Ovary (tissue), 9 donors: ENCODE measurements around the gene ERCC3. TPM values are rescaled to one million over a fixed set of nuclear protein-coding genes. Genes with fewer than 3 reads are reported as not detected.
"Not testable (repeated sequence)": the region's sequence is repeated elsewhere in the genome, so short reads cannot be mapped to it uniquely, and the experiment has no call there.

Experiments
- DNase-seq, 5 donors: peaks; one replicate each; pipeline ENCODE4 v3.0.0-alpha.2; 2019 to 2020
- H3K27ac ChIP-seq, 2 donors: fragments of 200-600 bp; one replicate each; pipeline versions ENCODE4 v1.5.1 to v1.8.0; 2019 to 2022
- H3K27me3 ChIP-seq: fragments of 200-600 bp; one replicate; pipeline ENCODE4 v1.8.0; 2022
- H3K36me3 ChIP-seq: fragments of 200-600 bp; sonication (generic); one replicate; pipeline ENCODE4 v1.5.1; 2019
- H3K4me1 ChIP-seq: one replicate; pipeline ENCODE4 v1.8.1; 2013; ENCODE audit warnings: mild to moderate bottlenecking, moderate library complexity; ENCODE audit not compliant: insufficient read depth
- H3K4me3 ChIP-seq: fragments of 200-600 bp; sonication (generic); one replicate; pipeline ENCODE4 v1.5.1; 2017
- H3K9me3 ChIP-seq, 2 donors: fragments of 200-600 bp in 1 of 2; sonication (generic) in 1 of 2; one replicate each; pipeline versions ENCODE4 v1.5.1 to v1.8.1; 2013 to 2019; ENCODE audit warnings: mild to moderate bottlenecking in 1 of 2, moderate library complexity in 1 of 2
- CTCF ChIP-seq, 3 donors: fragments of 450-650 bp in 2 of 3; fragments of 200-600 bp in 1 of 3; IDR thresholded peaks; one replicate each; pipeline versions ENCODE4 v1.5.1 to v1.8.0; 2016 to 2022; ENCODE audit warnings: antibody characterized with exemption in 3 of 3, mild to moderate bottlenecking in 1 of 3
- EP300 ChIP-seq: sonication (generic); formaldehyde crosslinking; IDR thresholded peaks from one replicate; pipeline ENCODE4 v1.6.1; 2017; ENCODE audit warnings: antibody characterized with exemption
- POLR2A ChIP-seq: fragments of 450-650 bp; IDR thresholded peaks from one replicate; pipeline ENCODE4 v1.6.1; 2017; ENCODE audit warnings: antibody characterized with exemption, mild to moderate bottlenecking, moderate library complexity
- WGBS, 3 donors: extraction: QIAGEN DNeasy Blood & Tissue Kit in 1 of 3; methylation state at CpG; one replicate each; pipeline versions ENCODE4 v1.1.5 to v1.1.7; 2013 to 2017; 5-methylcytosine and 5-hydroxymethylcytosine counted together
- intact Hi-C, 4 donors: fragments of 100-400 bp; cut with DNase I; formaldehyde crosslinking; loops; one replicate each; pipeline versions ENCODE4 v1.11.0 to v1.15.1; 2022 to 2023
- polyA plus RNA-seq, 2 donors: library from polyadenylated mRNA; stranded (reverse); fragments of 200-250 nt in 1 of 2; fragments of 350-450 nt in 1 of 2; fragmentation: Illumina TruSeq in 1 of 2; extraction: RNeasy Lipid Tissue Mini Kit (QIAGEN cat#74804) in 1 of 2; gene quantifications; one replicate each; pipeline ENCODE4 v1.2.3, GENCODE V29; 2013 to 2014
- total RNA-seq, 7 donors: library from RNA; depleted of rRNA in 2 of 7; stranded (reverse); fragments of >200 nt in 2 of 7; fragmentation: NEBNext Ultra II Directional in 3 of 7; extraction: Animal tissue kit (Norgen Biotek cat#: 25700) in 3 of 7; gene quantifications; one replicate each; pipeline versions ENCODE4 v1.1.0 to v1.2.4, GENCODE V29; 2016 to 2023
- donor health status: DM: no; HTN: no; CAD: no; lungs with moderate emphysema.
- donor health status: DM: no; HTN: no; CAD: no.
- donor health status: Bipolar disorder and iron deficiency.
- donor health status: DM: yes; HTN: yes; CAD: no.
- donor health status: DM: no; HTN: no; CAD: no.
- donor health status: DM: yes; HTN: yes; CAD: no.

Gene ERCC3
- total and polyA plus RNA-seq, 9 donors = 26.8 to 56.9 (median 35.1) TPM

- Histone ChIP-seq H3K4me1 (peaks cover 2% of the 10 kb centered on the region), H3K27ac (no peak overlapping the region), H3K36me3 (no peaks in the 10 kb centered on the region), H3K27me3 (no peaks in the 10 kb centered on the region), H3K4me3 (no peak overlapping the region), H3K9me3 (no peaks in the 10 kb centered on the region)
- intact Hi-C loops = no loop called here
- no peak for TF ChIP-seq CTCF (IDR thresholded peaks at IDR 0.05)
- no peak for TF ChIP-seq POLR2A
- no peak for TF ChIP-seq EP300
- DNase-seq = no peak
- 52 to 63% (median 55%) methylated on average over 12 of the region's 12 CpGs for WGBS, 3 donors
Measured at GRCh38 chr2:127225186-127225960, 68.6 kb downstream of the ERCC3 start.

GRCh38 chr2:127224135-127224534 is 69.8 kb downstream of the ERCC3 start:
- H3K4me3 ChIP-seq, intact Hi-C loops, H3K27me3 ChIP-seq, H3K4me1 ChIP-seq, H3K27ac ChIP-seq, H3K36me3 ChIP-seq, H3K9me3 ChIP-seq, DNase-seq: not testable (repeated sequence)
- 61 to 74% (median 65%) methylated on average over 5 of the region's 5 CpGs for WGBS, 3 donors

- no peaks in the 10 kb centered on the region for H3K27me3 ChIP-seq
- intact Hi-C loops = no loop called here
- H3K36me3 ChIP-seq = no peaks in the 10 kb centered on the region
- no peak overlapping the region for H3K4me3 ChIP-seq
- H3K9me3 ChIP-seq = peaks cover 0 to 5% of the 10 kb centered on the region in 2 donors
- DNase-seq = no peak
- 33 to 43% (median 36%) methylated on average over 31 of the region's 31 CpGs for WGBS, 3 donors
- H3K27ac ChIP-seq = no peak overlapping the region
- H3K4me1 ChIP-seq = peaks cover 6% of the 10 kb centered on the region
- no peak for TF ChIP-seq POLR2A
- no peak for TF ChIP-seq EP300
- TF ChIP-seq CTCF (IDR thresholded peaks at IDR 0.05) = no peak
Measured at GRCh38 chr2:127220768-127221527, 73.0 kb downstream of the ERCC3 start.

GRCh38 chr2:127220102-127220767 is 73.7 kb downstream of the ERCC3 start, which contains the start of gene CYP27C1:
Gene CYP27C1 (minus strand): TSS chr2:127220299. CDS start chr2:127220270, 29 bp downstream.
- H3K36me3 ChIP-seq = no peaks in the 10 kb centered on the region
- no peak for TF ChIP-seq POLR2A
- no peak for TF ChIP-seq EP300
- no peak for TF ChIP-seq CTCF (IDR thresholded peaks at IDR 0.05)
- H3K27me3 ChIP-seq = no peaks in the 10 kb centered on the region
- peaks cover 0 to 5% of the 10 kb centered on the region in 2 donors for H3K9me3 ChIP-seq
- H3K4me3 ChIP-seq = peak within 1 kb of the TSS; percentile 39
- 1 to 2% (median 1%) methylated on average over 26 to 43 of the region's 43 CpGs for WGBS, 3 donors
- H3K27ac ChIP-seq = peak within 1 kb of the TSS in 1 of 2 donors; percentile 12
- DNase-seq = peak in 2 of 5 donors; percentile 34 to 40
- intact Hi-C loops = no loop called here
- peaks cover 6% of the 10 kb centered on the region for H3K4me1 ChIP-seq
